C4-2B (cell line): ENCODE data around the gene AGPAT1.
"Not testable (repeated sequence)": the region's sequence is repeated elsewhere in the genome, so short reads cannot be mapped to it uniquely, and the experiment has no call there.

Experiments used
- H3K27ac ChIP-seq: fragments of 450-650 bp; 2 replicates; pipeline ENCODE4 v1.5.1; 2017
- CTCF ChIP-seq: fragments of 450-650 bp; conservative IDR thresholded peaks from 2 replicates; pipeline ENCODE4 v1.5.1; 2017; ENCODE audit warnings: mild to moderate bottlenecking
- ZFX ChIP-seq: fragments of 450-650 bp; IDR thresholded peaks from 2 replicates; pipeline ENCODE4 v1.6.1; 2017

AGPAT1 gene

GRCh38 chr6:32187009-32187709, 11.3 kb upstream of the AGPAT1 start:
- TF ChIP-seq ZFX = no peak
- TF ChIP-seq CTCF = no peak
- H3K27ac ChIP-seq = no peak overlapping the region

- H3K27ac ChIP-seq = not testable (repeated sequence)
Measured at GRCh38 chr6:32186151-32186840, 10.4 kb upstream of the AGPAT1 start.

GRCh38 chr6:32185681-32186131, 9.8 kb upstream of the AGPAT1 start:
- not testable (repeated sequence) for H3K27ac ChIP-seq

- TF ChIP-seq ZFX (no peak), CTCF (no peak)
- no peak within 1 kb of the TSS for H3K27ac ChIP-seq
Measured at GRCh38 chr6:32184084-32184640, 8.3 kb upstream of the AGPAT1 start, which contains the start of gene AGER. TSS of gene AGER (minus strand) at chr6:32184253. CDS start at chr6:32184222, 31 bp downstream.

- no peak for TF ChIP-seq ZFX
- no peak for TF ChIP-seq CTCF
- H3K27ac ChIP-seq = no peak overlapping the region
Measured at GRCh38 chr6:32183483-32184083, 7.7 kb upstream of the AGPAT1 start.

- no peak overlapping the region for H3K27ac ChIP-seq
- TF ChIP-seq ZFX (no peak), CTCF (no peak)
Measured at GRCh38 chr6:32183030-32183429, 7.1 kb upstream of the AGPAT1 start.

GRCh38 chr6:32182555-32182981, 6.7 kb upstream of the AGPAT1 start:
- H3K27ac ChIP-seq = no peak overlapping the region
- TF ChIP-seq CTCF (no peak), ZFX (no peak)

- no peak overlapping the region for H3K27ac ChIP-seq
- TF ChIP-seq ZFX (no peak), CTCF (no peak)
Measured at GRCh38 chr6:32181915-32182529, 6.1 kb upstream of the AGPAT1 start.
